NOMO-1 (cell line): ENCODE data around the gene ZNF552.
"Not testable (repeated sequence)": the region's sequence is repeated elsewhere in the genome, so short reads cannot be mapped to it uniquely, and the experiment has no call there.

Experiments used
- DNase-seq, 2 experiments: peaks; one replicate each; lab custom pipeline; 2025; ENCODE audit not compliant: unreplicated experiment in 2 of 2; lab: John Stamatoyannopoulos, UW

The ZNF552 gene

GRCh38 chr19:57819475-57820148 lies 4.9 kb upstream of the ZNF552 start:
- peak; percentile 86 to 92 for DNase-seq

- DNase-seq: no peak
Measured at GRCh38 chr19:57818378-57818777, 3.7 kb upstream of the ZNF552 start.

- DNase-seq: no peak
Measured at GRCh38 chr19:57817976-57818375, 3.3 kb upstream of the ZNF552 start.

- DNase-seq: no peak
Measured at GRCh38 chr19:57816652-57817051, 1.9 kb upstream of the ZNF552 start.

- no peak for DNase-seq
Measured at GRCh38 chr19:57815247-57816075, 748 bp upstream of the ZNF552 start.

- no peak for DNase-seq
Measured at GRCh38 chr19:57813919-57814504, 701 bp downstream of the ZNF552 start.

GRCh38 chr19:57812975-57813820 lies 1.5 kb downstream of the ZNF552 start:
- not testable (repeated sequence) for DNase-seq

- no peak for DNase-seq
Measured at GRCh38 chr19:57812226-57812625, 2.5 kb downstream of the ZNF552 start.

- not testable (repeated sequence) for DNase-seq
Measured at GRCh38 chr19:57810410-57811295, 4.1 kb downstream of the ZNF552 start.

GRCh38 chr19:57807541-57807940 lies 7.2 kb downstream of the ZNF552 start:
- no peak for DNase-seq

- no peak for DNase-seq
Measured at GRCh38 chr19:57803594-57804325, 11.0 kb downstream of the ZNF552 start.

- DNase-seq: no peak
Measured at GRCh38 chr19:57803265-57803593, 11.5 kb downstream of the ZNF552 start.

- no peak for DNase-seq
Measured at GRCh38 chr19:57802269-57802668, 12.4 kb downstream of the ZNF552 start.

GRCh38 chr19:57800696-57801095 lies 14.0 kb downstream of the ZNF552 start:
- no peak for DNase-seq

GRCh38 chr19:57796580-57796979 lies 18.1 kb downstream of the ZNF552 start:
- DNase-seq: not testable (repeated sequence)

- no peak for DNase-seq
Measured at GRCh38 chr19:57789288-57789687, 25.4 kb downstream of the ZNF552 start.

- DNase-seq: no peak
Measured at GRCh38 chr19:57788114-57788692, 26.5 kb downstream of the ZNF552 start.

GRCh38 chr19:57786906-57787305 lies 27.8 kb downstream of the ZNF552 start:
- no peak for DNase-seq

- no peak for DNase-seq
Measured at GRCh38 chr19:57786286-57786685, 28.4 kb downstream of the ZNF552 start.
